Coronary artery (tissue), 2 donors: ENCODE data around the gene TMA7B.

Experiments
- DNase-seq: peaks from one replicate; pipeline ENCODE4 v3.0.0-alpha.2; 2017; ENCODE audit warnings: low spot score
- H3K27ac ChIP-seq, 2 donors: fragments of 200-600 bp; sonication (generic); one replicate each; pipeline ENCODE4 v1.5.1; 2016 to 2019
- H3K4me3 ChIP-seq: fragments of 200-600 bp; sonication (generic); 2 replicates; pipeline ENCODE4 v1.5.1; 2016; ENCODE audit warnings: mild to moderate bottlenecking, moderate library complexity
- TF ChIP-seq, protein P1 (sequence below): fragments of 200-600 bp; sonication (generic); IDR thresholded peaks from one replicate; pipeline ENCODE4 v1.5.1; 2019; ENCODE audit warnings: antibody characterized with exemption

The TMA7B gene

DNA sequence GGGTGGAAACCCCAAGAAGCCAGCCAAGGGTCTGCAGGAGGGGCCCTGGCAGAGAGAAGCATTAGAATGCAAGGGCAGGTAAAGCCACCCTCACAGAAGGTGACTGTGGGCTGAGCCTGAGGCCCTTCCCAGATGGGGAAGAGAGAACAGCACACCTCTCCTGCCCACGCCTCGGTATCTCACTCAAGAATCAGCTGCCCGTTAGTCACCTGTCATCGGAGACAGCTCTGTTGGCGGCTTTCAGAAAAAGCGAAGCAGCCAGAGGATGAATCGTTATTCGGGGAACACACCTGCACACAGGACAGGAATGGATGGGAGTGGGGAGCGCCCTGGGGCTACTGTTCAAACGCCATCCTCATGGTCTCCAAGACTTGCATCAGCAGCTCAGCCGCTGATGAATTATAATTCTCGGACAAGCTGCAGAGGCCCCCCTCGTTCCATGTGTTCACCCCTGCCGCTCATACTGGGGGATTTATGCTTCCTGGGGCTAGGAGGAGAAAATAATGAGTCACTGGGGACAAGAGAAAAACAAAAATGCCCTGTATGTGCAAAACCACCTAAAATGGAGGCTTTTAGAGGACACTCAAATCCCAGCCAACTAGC is 21.6 kb upstream of the TMA7B start:
- Histone ChIP-seq H3K27ac (no peak overlapping the region), H3K4me3 (no peak overlapping the region)
- TF ChIP-seq, protein P1, sequence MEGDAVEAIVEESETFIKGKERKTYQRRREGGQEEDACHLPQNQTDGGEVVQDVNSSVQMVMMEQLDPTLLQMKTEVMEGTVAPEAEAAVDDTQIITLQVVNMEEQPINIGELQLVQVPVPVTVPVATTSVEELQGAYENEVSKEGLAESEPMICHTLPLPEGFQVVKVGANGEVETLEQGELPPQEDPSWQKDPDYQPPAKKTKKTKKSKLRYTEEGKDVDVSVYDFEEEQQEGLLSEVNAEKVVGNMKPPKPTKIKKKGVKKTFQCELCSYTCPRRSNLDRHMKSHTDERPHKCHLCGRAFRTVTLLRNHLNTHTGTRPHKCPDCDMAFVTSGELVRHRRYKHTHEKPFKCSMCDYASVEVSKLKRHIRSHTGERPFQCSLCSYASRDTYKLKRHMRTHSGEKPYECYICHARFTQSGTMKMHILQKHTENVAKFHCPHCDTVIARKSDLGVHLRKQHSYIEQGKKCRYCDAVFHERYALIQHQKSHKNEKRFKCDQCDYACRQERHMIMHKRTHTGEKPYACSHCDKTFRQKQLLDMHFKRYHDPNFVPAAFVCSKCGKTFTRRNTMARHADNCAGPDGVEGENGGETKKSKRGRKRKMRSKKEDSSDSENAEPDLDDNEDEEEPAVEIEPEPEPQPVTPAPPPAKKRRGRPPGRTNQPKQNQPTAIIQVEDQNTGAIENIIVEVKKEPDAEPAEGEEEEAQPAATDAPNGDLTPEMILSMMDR = no peak
- no peak for DNase-seq

DNA sequence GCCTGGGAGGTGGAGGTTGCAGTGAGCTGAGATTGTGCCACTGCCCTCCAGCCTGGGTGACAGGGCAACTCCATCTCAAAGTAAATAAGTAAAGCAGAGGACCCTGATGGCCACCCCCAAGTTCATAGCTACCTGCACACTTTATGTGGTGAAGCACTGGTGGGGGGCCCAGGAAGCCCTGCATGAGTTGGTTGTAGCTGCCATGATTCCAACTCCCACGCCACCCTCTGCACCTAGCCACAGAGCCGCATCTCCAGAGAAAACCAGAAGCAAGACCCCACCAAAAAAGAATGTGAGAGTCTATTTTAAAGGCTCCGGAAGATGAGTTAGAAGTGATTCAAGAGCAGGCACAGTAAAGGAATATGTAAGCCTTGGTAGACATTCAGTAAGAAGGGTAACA is 20.4 kb upstream of the TMA7B start:
- Histone ChIP-seq H3K4me3 (no peak overlapping the region), H3K27ac (no peak overlapping the region)
- DNase-seq = no peak
- TF ChIP-seq, protein P1 = no peak

DNA sequence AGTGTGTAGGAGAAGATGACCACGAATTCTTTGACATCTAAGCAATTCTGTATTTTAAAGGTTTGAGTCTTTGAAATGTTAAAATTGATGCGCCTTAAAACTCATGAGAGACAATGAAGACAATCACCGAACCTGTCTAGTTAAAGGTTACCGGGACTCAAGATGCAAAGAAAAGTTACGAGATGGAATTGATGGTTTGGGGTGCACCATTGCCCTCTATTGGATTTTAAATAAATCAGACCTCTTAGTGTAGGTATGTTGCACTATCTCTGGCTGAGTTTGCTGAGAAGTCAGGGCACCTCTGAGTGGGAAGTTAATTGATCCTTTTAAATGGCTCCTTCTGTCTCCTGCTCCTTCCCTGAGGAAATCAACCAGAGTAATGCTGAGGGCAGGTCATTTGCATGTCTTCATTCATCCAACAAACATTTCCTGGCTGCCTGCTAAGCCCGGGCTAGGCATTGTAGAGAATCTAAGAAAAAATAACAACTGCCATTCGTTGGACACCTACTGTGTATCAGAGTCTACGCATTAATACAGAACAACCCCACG is 19.4 kb upstream of the TMA7B start:
- Histone ChIP-seq H3K4me3 (no peak overlapping the region), H3K27ac (no peak overlapping the region)
- TF ChIP-seq, protein P1 = no peak
- DNase-seq = no peak

DNA sequence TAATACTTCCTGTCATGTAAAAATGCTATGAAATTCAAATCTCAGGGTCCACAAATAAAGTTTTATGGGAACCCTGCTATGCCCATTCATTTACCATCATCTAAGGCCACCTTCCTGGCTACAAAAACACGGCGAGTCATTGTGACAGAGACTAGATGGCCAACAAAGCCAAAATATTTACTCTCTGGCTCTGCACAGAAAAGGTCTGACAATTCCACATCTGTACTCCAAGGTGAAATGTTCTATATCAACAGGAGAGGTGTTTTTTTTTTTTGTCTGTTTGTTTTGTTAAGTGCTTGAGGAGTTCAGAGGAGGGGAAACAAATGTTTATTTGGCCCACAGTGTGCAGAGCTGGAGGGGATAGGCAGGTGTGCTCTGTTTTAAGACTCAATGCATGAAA is 18.6 kb upstream of the TMA7B start:
- DNase-seq = no peak
- TF ChIP-seq, protein P1 = no peak
- no peak overlapping the region for H3K27ac ChIP-seq
- H3K4me3 ChIP-seq = no peak overlapping the region

DNA sequence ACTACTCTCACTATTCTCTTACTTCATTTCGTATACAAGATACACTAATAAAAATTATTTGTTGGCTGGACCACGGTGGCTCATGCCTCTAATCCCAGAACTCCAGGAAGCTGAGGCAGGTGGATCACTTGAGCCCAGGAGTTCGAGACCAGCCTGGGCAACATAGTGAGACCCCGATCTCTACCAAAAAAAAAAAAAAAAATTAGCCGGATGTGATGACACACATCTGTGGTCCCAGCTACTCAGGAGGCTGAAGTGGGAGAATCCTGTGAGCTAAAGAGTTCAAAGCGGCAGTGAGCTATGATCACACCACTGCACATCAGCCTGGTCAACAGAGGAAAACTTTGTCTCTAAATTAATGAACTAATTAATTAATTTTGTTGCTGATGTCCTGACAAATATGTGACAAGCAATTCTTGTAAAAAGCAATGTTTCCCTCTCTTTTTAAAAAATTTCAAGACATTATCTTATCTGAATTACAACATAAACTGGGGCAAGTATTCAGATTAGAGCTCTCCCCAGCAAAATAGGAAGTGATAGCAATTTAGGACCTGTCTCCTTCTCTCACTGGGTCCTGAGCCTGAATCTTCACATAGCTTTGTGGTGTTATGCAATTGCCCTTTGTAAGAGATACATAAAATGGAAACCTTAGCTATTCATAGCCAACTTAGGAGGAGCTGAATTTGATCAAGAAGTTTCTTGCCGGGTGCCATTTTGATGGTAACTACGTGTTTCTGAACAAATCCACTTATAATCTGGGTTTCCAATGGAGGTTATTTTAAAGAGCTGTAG is 17.6 kb upstream of the TMA7B start:
- no peak for DNase-seq
- no peak overlapping the region for H3K4me3 ChIP-seq
- TF ChIP-seq, protein P1 = no peak
- H3K27ac ChIP-seq = no peak overlapping the region

DNA sequence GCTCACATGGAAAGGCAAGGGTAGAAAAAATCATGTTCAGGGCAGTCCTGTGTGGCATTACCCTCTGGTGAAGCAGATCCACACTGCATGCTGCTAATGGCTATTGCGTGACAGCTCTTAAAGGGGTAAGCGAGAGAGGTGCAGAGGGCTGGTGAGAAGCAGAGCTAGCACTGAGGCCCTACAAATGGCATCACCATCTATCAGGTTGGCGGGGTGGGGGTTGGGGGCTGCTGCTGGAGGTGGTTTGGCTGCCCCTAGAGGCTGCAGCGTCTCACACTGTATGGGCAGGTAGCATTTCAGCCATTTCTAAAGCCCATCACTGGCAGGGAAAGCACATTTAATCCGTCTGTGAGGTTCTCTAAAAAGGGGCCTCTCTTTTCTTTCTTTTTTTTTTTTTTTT is 16.9 kb upstream of the TMA7B start:
- H3K4me3 ChIP-seq = no peak overlapping the region
- H3K27ac ChIP-seq = no peak overlapping the region
- no peak for DNase-seq
- TF ChIP-seq, protein P1 = no peak
